Right lobe of liver (tissue), 6 donors: ENCODE results near the gene STK11IP. TPM values are rescaled to one million over a fixed set of nuclear protein-coding genes. Genes with fewer than 3 reads are reported as not detected.

Experiments
- ATAC-seq, 4 donors: fragments of 200-7000 bp; cut with Tn5 transposase; one replicate each; pipeline ENCODE4 v1.9.1; 2020; ENCODE audit warnings: mild to moderate bottlenecking in 4 of 4, moderate library complexity in 4 of 4
- DNase-seq, 3 donors: peaks; one replicate each; pipeline ENCODE4 v3.0.0-alpha.2; 2020
- H3K27ac ChIP-seq, 3 donors: fragments of 200-600 bp; one replicate each; pipeline ENCODE4 v1.8.0; 2022
- H3K27me3 ChIP-seq, 2 donors: fragments of 200-600 bp; one replicate each; pipeline ENCODE4 v1.8.0; 2022
- H3K36me3 ChIP-seq, 4 donors: fragments of 200-600 bp; sonication (generic) in 1 of 4; one replicate each; pipeline versions ENCODE4 v1.5.1 to v1.8.0; 2017 to 2022; ENCODE audit warnings: control low read depth in 1 of 4
- H3K4me1 ChIP-seq, 4 donors: fragments of 200-600 bp; sonication (generic) in 1 of 4; one replicate each; pipeline versions ENCODE4 v1.5.1 to v1.8.0; 2017 to 2022; ENCODE audit warnings: control low read depth in 1 of 4
- H3K4me3 ChIP-seq, 3 donors: fragments of 200-600 bp; one replicate each; pipeline ENCODE4 v1.8.0; 2022
- H3K9me3 ChIP-seq, 4 donors: fragments of 200-600 bp; sonication (generic) in 1 of 4; one replicate each; pipeline versions ENCODE4 v1.5.1 to v1.8.0; 2017 to 2022; ENCODE audit warnings: control low read depth in 1 of 4
- CTCF ChIP-seq, 4 donors: fragments of 200-600 bp in 3 of 4; fragments of 450-650 bp in 1 of 4; IDR thresholded peaks; one replicate each; pipeline versions ENCODE4 v1.5.1 to v1.8.0; 2016 to 2022; ENCODE audit warnings: antibody characterized with exemption in 4 of 4, mild to moderate bottlenecking in 2 of 4
- POLR2A ChIP-seq: fragments of 450-650 bp; IDR thresholded peaks from one replicate; pipeline ENCODE4 v1.6.1; 2017; ENCODE audit warnings: antibody characterized with exemption, mild to moderate bottlenecking
- WGBS: methylation state at CpG from one replicate; pipeline ENCODE4 v1.1.6; 2018; ENCODE audit warnings: low coverage, low lambda C conversion rate; ENCODE audit not compliant: insufficient coverage; ENCODE audit errors: missing lambda C conversion rate; 5-methylcytosine and 5-hydroxymethylcytosine counted together
- intact Hi-C, 2 donors: fragments of 100-400 bp; cut with DNase I; formaldehyde crosslinking; loops; one replicate each; pipeline versions ENCODE4 v1.11.2 to v1.14.1; 2022
- total RNA-seq, 6 experiments: library from RNA; depleted of rRNA in 2 of 6; stranded (reverse); fragments of >200 nt in 2 of 6; fragmentation: NEBNext Ultra II Directional in 3 of 6; extraction: Animal tissue kit (Norgen Biotek cat#: 25700) in 3 of 6; gene quantifications; one replicate each; pipeline versions ENCODE4 v1.1.0 to v1.2.4, GENCODE V29; 2016 to 2023
- donor health status: DM: no; HTN: yes; CAD: no.
- donor health status: DM: no; HTN: no; CAD: no.
- donor health status: DM: no; HTN: no; CAD: no.
- donor health status: DM: no; HTN: yes; CAD: no.
- donor health status: DM: no; HTN: yes; CAD: no.

The STK11IP gene
- total RNA-seq, 6 experiments from 2014 or later: 3.6 to 10.8 (median 6.6) TPM

GRCh38 chr2:219615036-219615435, 17.4 kb downstream of the STK11IP start:
- intact Hi-C loops: no loop called here
- TF ChIP-seq POLR2A: no peak
- TF ChIP-seq CTCF (IDR thresholded peaks at IDR 0.05): no peak
- 96% methylated on average over 6 of the region's 11 CpGs for WGBS
- Histone ChIP-seq H3K27me3 (no peaks in the 10 kb centered on the region), H3K9me3 (no peaks in the 10 kb centered on the region), H3K36me3 (peaks cover 0 to 5% (median 1%) of the 10 kb centered on the region in 4 donors), H3K27ac (no peak overlapping the region), H3K4me3 (no peak overlapping the region), H3K4me1 (no peaks in the 10 kb centered on the region)
- DNase-seq: no peak
- ATAC-seq: no peak

GRCh38 chr2:219615894-219616293, 18.2 kb downstream of the STK11IP start:
- no peaks in the 10 kb centered on the region for H3K27me3 ChIP-seq
- no peak overlapping the region for H3K4me3 ChIP-seq
- peaks cover 0 to 5% (median 1%) of the 10 kb centered on the region in 4 donors for H3K36me3 ChIP-seq
- ATAC-seq (no peak), DNase-seq (no peak)
- no CpG with 5 or more reads among the region's 12 CpGs for WGBS
- no peak for TF ChIP-seq CTCF (IDR thresholded peaks at IDR 0.05)
- no peaks in the 10 kb centered on the region for H3K9me3 ChIP-seq
- H3K4me1 ChIP-seq: no peaks in the 10 kb centered on the region
- H3K27ac ChIP-seq: no peak overlapping the region
- intact Hi-C loops: no loop called here

GRCh38 chr2:219616550-219616949, 18.9 kb downstream of the STK11IP start:
- Histone ChIP-seq H3K9me3 (no peaks in the 10 kb centered on the region), H3K36me3 (peaks cover 0 to 5% (median 1%) of the 10 kb centered on the region in 4 donors), H3K4me1 (no peaks in the 10 kb centered on the region), H3K4me3 (no peak overlapping the region), H3K27me3 (no peaks in the 10 kb centered on the region), H3K27ac (no peak overlapping the region)
- ATAC-seq: peak in 3 of 4 donors; percentile 10 to 84 (median 30)
- intact Hi-C loops: no loop called here
- TF ChIP-seq POLR2A (no peak), CTCF (IDR thresholded peaks at IDR 0.05) (no peak)
- DNase-seq: peak in 1 of 3 donors; percentile 57
- WGBS: 44% methylated on average over 4 of the region's 4 CpGs

GRCh38 chr2:219618733-219619122, 21.1 kb downstream of the STK11IP start:
- no peaks in the 10 kb centered on the region for H3K4me1 ChIP-seq
- 39% methylated on average over 2 of the region's 3 CpGs for WGBS
- no peak for TF ChIP-seq POLR2A
- no peak for TF ChIP-seq CTCF (IDR thresholded peaks at IDR 0.05)
- no peak overlapping the region for H3K27ac ChIP-seq
- no peaks in the 10 kb centered on the region for H3K27me3 ChIP-seq
- intact Hi-C loops: no loop called here
- no peak overlapping the region for H3K4me3 ChIP-seq
- peaks cover 0 to 5% (median 0%) of the 10 kb centered on the region in 4 donors for H3K36me3 ChIP-seq
- ATAC-seq (peak in 2 of 4 donors; percentile 18 to 64), DNase-seq (peak in 1 of 3 donors; percentile 48)
- H3K9me3 ChIP-seq: no peaks in the 10 kb centered on the region

GRCh38 chr2:219619235-219619634, 21.6 kb downstream of the STK11IP start:
- ATAC-seq (no peak), DNase-seq (no peak)
- intact Hi-C loops: no loop called here
- Histone ChIP-seq H3K27me3 (no peaks in the 10 kb centered on the region), H3K36me3 (peaks cover 0 to 5% (median 0%) of the 10 kb centered on the region in 4 donors), H3K4me1 (no peaks in the 10 kb centered on the region), H3K9me3 (no peaks in the 10 kb centered on the region), H3K4me3 (no peak overlapping the region), H3K27ac (no peak overlapping the region)
- TF ChIP-seq CTCF (IDR thresholded peaks at IDR 0.05): no peak
- TF ChIP-seq POLR2A: no peak
- 64% methylated on average over 4 of the region's 4 CpGs for WGBS
